ENCODE measurements around the gene CEP43. TPM values are rescaled to one million over a fixed set of nuclear protein-coding genes. Genes with fewer than 3 reads are reported as not detected.

Gene CEP43
- polyA plus RNA-seq, 1 donor from 2014 or later, result 78.2 TPM

- no peaks in the 10 kb centered on the region for H3K36me3 ChIP-seq (ENCODE audit: insufficient read depth, low read length)
- no peak overlapping the region for H3K4me2 ChIP-seq (ENCODE audit: low read length)
- no peaks in the 10 kb centered on the region for H4K20me1 ChIP-seq (ENCODE audit: insufficient read depth)
- TF ChIP-seq TAF1 (IDR thresholded peaks at IDR 0.05; ENCODE audit: low read depth), result no peak
- no peaks in the 10 kb centered on the region for H3K27me3 ChIP-seq (ENCODE audit: insufficient read depth, low read depth, low read length)
- H3K9me3 ChIP-seq (ENCODE audit: low read length), result no peaks in the 10 kb centered on the region
- H3F3A ChIP-seq (ENCODE audit: insufficient read depth, low read length, poor library complexity, severe bottlenecking), result no peaks in the 10 kb centered on the region
- H3K79me2 ChIP-seq (replicated peaks; ENCODE audit: insufficient read depth, low read length), result no peaks in the 10 kb centered on the region
- H3K4me3 ChIP-seq (ENCODE audit: low read length), result no peak overlapping the region
- no peak overlapping the region for H3K9ac ChIP-seq (ENCODE audit: low read length)
- H2AFZ ChIP-seq (ENCODE audit: low read depth, low read length), result no peak overlapping the region
- no peaks in the 10 kb centered on the region for H3K9me2 ChIP-seq (ENCODE audit: insufficient read depth, low read length)
- H3K27ac ChIP-seq (ENCODE audit: low read length), result no peak overlapping the region
These were observed 46.4 kb upstream of the CEP43 start for GRCh38 chr6:166952567-166953486.

- H3K27me3 ChIP-seq (ENCODE audit: insufficient read depth, low read depth, low read length), result no peaks in the 10 kb centered on the region
- no peak overlapping the region for H3K27ac ChIP-seq (ENCODE audit: low read length)
- TF ChIP-seq SMC3 (conservative IDR thresholded peaks at IDR 0.05; ENCODE audit: poor library complexity) (no peak), RAD21 (conservative IDR thresholded peaks at IDR 0.05) (no peak), EZH2 (IDR thresholded peaks at IDR 0.05; ENCODE audit: borderline replicate concordance, insufficient read depth, low read length, poor library complexity, severe bottlenecking) (no peak), MXI1 (conservative IDR thresholded peaks at IDR 0.05; ENCODE audit: poor library complexity, severe bottlenecking) (no peak), REST (IDR thresholded peaks at IDR 0.05; ENCODE audit: borderline replicate concordance) (no peak), POLR2AphosphoS5 (IDR thresholded peaks at IDR 0.05) (no peak), TAF1 (IDR thresholded peaks at IDR 0.05; ENCODE audit: low read depth) (no peak), EP300 (conservative IDR thresholded peaks at IDR 0.05; ENCODE audit: poor library complexity, severe bottlenecking) (no peak), CTCF (IDR thresholded peaks at IDR 0.05; ENCODE audit: poor library complexity, severe bottlenecking) (no peak)
- no peaks in the 10 kb centered on the region for H3K79me2 ChIP-seq (replicated peaks; ENCODE audit: insufficient read depth, low read length)
- H3K4me3 ChIP-seq (ENCODE audit: low read length), result peak overlapping the region; percentile 1
- no peaks in the 10 kb centered on the region for H3F3A ChIP-seq (ENCODE audit: insufficient read depth, low read length, poor library complexity, severe bottlenecking)
- H3K4me2 ChIP-seq (ENCODE audit: low read length), result no peak overlapping the region
- no peaks in the 10 kb centered on the region for H3K9me2 ChIP-seq (ENCODE audit: insufficient read depth, low read length)
- H4K20me1 ChIP-seq (ENCODE audit: insufficient read depth), result no peaks in the 10 kb centered on the region
- no peak overlapping the region for H2AFZ ChIP-seq (ENCODE audit: low read depth, low read length)
- no peaks in the 10 kb centered on the region for H3K9me3 ChIP-seq (ENCODE audit: low read length)
- H3K9ac ChIP-seq (ENCODE audit: low read length), result no peak overlapping the region
- no peaks in the 10 kb centered on the region for H3K36me3 ChIP-seq (ENCODE audit: insufficient read depth, low read length)
These were observed 45.0 kb upstream of the CEP43 start for GRCh38 chr6:166954118-166954713.

Data from neural cell (in vitro differentiated cells).